C4-2B (cell line): ENCODE data around the gene LRRC36.

ENCODE experiments used
- CTCF ChIP-seq: fragments of 450-650 bp; conservative IDR thresholded peaks from 2 replicates; pipeline ENCODE4 v1.5.1; 2017; ENCODE audit warnings: mild to moderate bottlenecking
- ZFX ChIP-seq: fragments of 450-650 bp; IDR thresholded peaks from 2 replicates; pipeline ENCODE4 v1.6.1; 2017

- TF ChIP-seq ZFX: no peak
- no peak for TF ChIP-seq CTCF
These were observed 38.1 kb downstream of the LRRC36 start for GRCh38 chr16:67364600-67365235.
